Activated gamma-delta T cell (primary cell): Measurements from ENCODE around the gene MRPS27.
A peak's percentile ranks its signal among the peaks of the same experiment; 100 is the strongest.

Experiments used
- DNase-seq: peaks from one replicate; lab custom pipeline; 2025; lab: John Stamatoyannopoulos, UW
- total RNA-seq, 2 donors: gene quantifications; one replicate each; lab custom pipeline; 2026; lab: John Stamatoyannopoulos, UW

MRPS27 gene
- total RNA-seq, result 58.0 to 63.1 reads per million in 2 donors

- DNase-seq, result peak; percentile 61
These were observed at the start of gene MRPS27, which contains the start of gene PTCD2 for GRCh38 chr5:72319976-72320752. TSS of gene MRPS27 (minus strand) at chr5:72320240. CDS start at chr5:72320221, 19 bp downstream. TSS of gene PTCD2 (plus strand) at chr5:72320373. CDS start at chr5:72320383, 10 bp downstream.

- no peak for DNase-seq
These were observed 49.7 kb upstream of the MRPS27 start for GRCh38 chr5:72369711-72370110.

- no peak for DNase-seq
These were observed 49.3 kb upstream of the MRPS27 start for GRCh38 chr5:72369301-72369700.

GRCh38 chr5:72368271-72368670 is 48.2 kb upstream of the MRPS27 start:
- no peak for DNase-seq

- DNase-seq, result no peak
These were observed 46.4 kb upstream of the MRPS27 start for GRCh38 chr5:72366324-72366976.

- no peak for DNase-seq
These were observed 44.9 kb upstream of the MRPS27 start for GRCh38 chr5:72364951-72365350.

GRCh38 chr5:72364171-72364570 is 44.1 kb upstream of the MRPS27 start:
- DNase-seq, result no peak

GRCh38 chr5:72363166-72363802 is 43.2 kb upstream of the MRPS27 start:
- no peak for DNase-seq

GRCh38 chr5:72359886-72360285 is 39.8 kb upstream of the MRPS27 start:
- no peak for DNase-seq

- no peak for DNase-seq
These were observed 38.9 kb upstream of the MRPS27 start for GRCh38 chr5:72358925-72359324.

GRCh38 chr5:72356361-72356760 is 36.3 kb upstream of the MRPS27 start:
- DNase-seq, result no peak

GRCh38 chr5:72355706-72356299 is 35.8 kb upstream of the MRPS27 start:
- DNase-seq, result no peak

- no peak for DNase-seq
These were observed 33.0 kb upstream of the MRPS27 start for GRCh38 chr5:72353046-72353445.

- DNase-seq, result no peak
These were observed 32.6 kb upstream of the MRPS27 start for GRCh38 chr5:72352616-72353015.

- DNase-seq, result no peak
These were observed 31.3 kb upstream of the MRPS27 start for GRCh38 chr5:72351376-72351775.

- DNase-seq, result no peak
These were observed 27.8 kb upstream of the MRPS27 start for GRCh38 chr5:72347801-72348308.

- DNase-seq, result no peak
These were observed 26.4 kb upstream of the MRPS27 start for GRCh38 chr5:72346398-72346797.

- DNase-seq, result no peak
These were observed 18.7 kb upstream of the MRPS27 start for GRCh38 chr5:72338689-72339209.

GRCh38 chr5:72337159-72337558 is 17.1 kb upstream of the MRPS27 start:
- no peak for DNase-seq

GRCh38 chr5:72330712-72331111 is 10.7 kb upstream of the MRPS27 start:
- no peak for DNase-seq

- DNase-seq, result no peak
These were observed 8.1 kb upstream of the MRPS27 start for GRCh38 chr5:72328172-72328571.

- DNase-seq, result no peak
These were observed 6.2 kb upstream of the MRPS27 start for GRCh38 chr5:72326306-72326649.
